ENCODE results near the gene SNW1.

Gene SNW1

GRCh38 chr14:77707724-77708408 is 53.1 kb downstream of the SNW1 start, which contains the start of the genes ALKBH1 and SLIRP:
Gene ALKBH1, minus strand, starts transcription at chr14:77708023. Its CDS starts 19 bp downstream, at chr14:77708004.
Gene SLIRP, plus strand, starts transcription at chr14:77708103. Its CDS starts 9 bp downstream, at chr14:77708112.
- WGBS (ENCODE audit: insufficient coverage): 0% methylated on average over 46 of the region's 49 CpGs
- CTCF ChIA-PET: interaction anchor here (1.3 to 1.6 kb wide), 3 partner anchors 10 to 49 kb away, joined by 3 to 4 read pairs (median 4); no protein-coding TSS in a partner anchor
- POLR2A ChIA-PET: interaction anchor here (0.5 to 0.7 kb wide), 2 partner anchors 11 to 103 kb away, joined by 3 to 5 read pairs; no protein-coding TSS in a partner anchor

GRCh38 chr14:77707355-77707723 is 53.6 kb downstream of the SNW1 start:
- Histone ChIP-seq H3K27ac (ENCODE audit: insufficient read depth in 1 of 2, low read depth in 1 of 2, low read length in 2 of 2, poor library complexity in 1 of 2, severe bottlenecking in 2 of 2) (peak overlapping the region; percentile 46 to 79), H3K27me3 (replicated peaks in 2 of 5; ENCODE audit: control insufficient read depth in 4 of 5, insufficient read depth in 5 of 5, low read length in 4 of 5) (no peaks in the 10 kb centered on the region), H3K9me3 (ENCODE audit: control extremely low read depth in 1 of 5, control insufficient read depth in 4 of 5, insufficient read depth in 2 of 5, low read depth in 1 of 5, low read length in 4 of 5) (no peaks in the 10 kb centered on the region), H3K4me1 (ENCODE audit: control extremely low read depth in 1 of 4, control insufficient read depth in 4 of 4, insufficient read depth in 4 of 4, low read length in 3 of 4) (peaks cover 15 to 28% (median 20%) of the 10 kb centered on the region in 4 experiments), H3K4me3 (ENCODE audit: control insufficient read depth in 1 of 7, extremely low read depth in 1 of 7, insufficient read depth in 4 of 7, low read depth in 2 of 7, low read length in 6 of 7) (peak overlapping the region; percentile 91 to 100 (median 99)), H3K36me3 (ENCODE audit: control insufficient read depth in 4 of 4, insufficient read depth in 4 of 4, low read length in 3 of 4) (peaks cover 12 to 36% (median 25%) of the 10 kb centered on the region in 4 experiments)
- peak in 2 of 3 donors; percentile 33 to 43 for DNase-seq
- CTCF ChIA-PET: interaction anchor here (1.3 to 1.6 kb wide), 3 partner anchors 10 to 52 kb away, joined by 4 read pairs; no protein-coding TSS in a partner anchor
- POLR2A ChIA-PET: no interaction called here
- WGBS (ENCODE audit: insufficient coverage): 0% methylated on average over 13 of the region's 14 CpGs

More at GRCh38 chr14:77707724-77708408, 53.1 kb downstream of the SNW1 start, which contains the start of the genes ALKBH1 and SLIRP:
- no peaks in the 10 kb centered on the region for H3K9me3 ChIP-seq (ENCODE audit: control extremely low read depth in 1 of 5, control insufficient read depth in 4 of 5, insufficient read depth in 2 of 5, low read depth in 1 of 5, low read length in 4 of 5)
- H3K36me3 ChIP-seq (ENCODE audit: control insufficient read depth in 4 of 4, insufficient read depth in 4 of 4, low read length in 3 of 4): peaks cover 12 to 36% (median 23%) of the 10 kb centered on the region in 4 experiments
- peak within 1 kb of the TSS; percentile 46 to 79 for H3K27ac ChIP-seq (ENCODE audit: insufficient read depth in 1 of 2, low read depth in 1 of 2, low read length in 2 of 2, poor library complexity in 1 of 2, severe bottlenecking in 2 of 2)
- peaks cover 15 to 28% (median 20%) of the 10 kb centered on the region in 4 experiments for H3K4me1 ChIP-seq (ENCODE audit: control extremely low read depth in 1 of 4, control insufficient read depth in 4 of 4, insufficient read depth in 4 of 4, low read length in 3 of 4)
- H3K4me3 ChIP-seq (ENCODE audit: control insufficient read depth in 1 of 7, extremely low read depth in 1 of 7, insufficient read depth in 4 of 7, low read depth in 2 of 7, low read length in 6 of 7): peak within 1 kb of the TSS; percentile 91 to 100 (median 99)
- DNase-seq: peak; percentile 86 to 93 (median 92)
- H3K27me3 ChIP-seq (replicated peaks in 2 of 5; ENCODE audit: control insufficient read depth in 4 of 5, insufficient read depth in 5 of 5, low read length in 4 of 5): no peaks in the 10 kb centered on the region

- CTCF ChIA-PET: no interaction called here
- Histone ChIP-seq H3K27me3 (replicated peaks in 2 of 5; ENCODE audit: control insufficient read depth in 4 of 5, insufficient read depth in 5 of 5, low read length in 4 of 5) (no peaks in the 10 kb centered on the region), H3K4me3 (ENCODE audit: control insufficient read depth in 1 of 7, extremely low read depth in 1 of 7, insufficient read depth in 4 of 7, low read depth in 2 of 7, low read length in 6 of 7) (no peak overlapping the region), H3K36me3 (ENCODE audit: control insufficient read depth in 4 of 4, insufficient read depth in 4 of 4, low read length in 3 of 4) (peaks cover 15 to 64% (median 29%) of the 10 kb centered on the region in 4 experiments), H3K4me1 (ENCODE audit: control extremely low read depth in 1 of 4, control insufficient read depth in 4 of 4, insufficient read depth in 4 of 4, low read length in 3 of 4) (no peaks in the 10 kb centered on the region), H3K9me3 (ENCODE audit: control extremely low read depth in 1 of 5, control insufficient read depth in 4 of 5, insufficient read depth in 2 of 5, low read depth in 1 of 5, low read length in 4 of 5) (no peaks in the 10 kb centered on the region), H3K27ac (ENCODE audit: insufficient read depth in 1 of 2, low read depth in 1 of 2, low read length in 2 of 2, poor library complexity in 1 of 2, severe bottlenecking in 2 of 2) (no peak overlapping the region)
- POLR2A ChIA-PET: no interaction called here
- DNase-seq: no peak
- 100% methylated on average over 1 of the region's 2 CpGs for WGBS (ENCODE audit: insufficient coverage)
Observed at GRCh38 chr14:77691259-77691658, 69.7 kb downstream of the SNW1 start.

- H3K9me3 ChIP-seq (ENCODE audit: control extremely low read depth in 1 of 5, control insufficient read depth in 4 of 5, insufficient read depth in 2 of 5, low read depth in 1 of 5, low read length in 4 of 5): no peaks in the 10 kb centered on the region
- WGBS (ENCODE audit: insufficient coverage): no CpG with 5 or more reads among the region's 1 CpG
- H3K4me1 ChIP-seq (ENCODE audit: control extremely low read depth in 1 of 4, control insufficient read depth in 4 of 4, insufficient read depth in 4 of 4, low read length in 3 of 4): no peaks in the 10 kb centered on the region
- no peaks in the 10 kb centered on the region for H3K27me3 ChIP-seq (replicated peaks in 2 of 5; ENCODE audit: control insufficient read depth in 4 of 5, insufficient read depth in 5 of 5, low read length in 4 of 5)
- POLR2A ChIA-PET: no interaction called here
- peak in 1 of 3 donors; percentile 9 for DNase-seq
- CTCF ChIA-PET: no interaction called here
- peaks cover 0 to 35% (median 14%) of the 10 kb centered on the region in 4 experiments for H3K36me3 ChIP-seq (ENCODE audit: control insufficient read depth in 4 of 4, insufficient read depth in 4 of 4, low read length in 3 of 4)
- no peak overlapping the region for H3K27ac ChIP-seq (ENCODE audit: insufficient read depth in 1 of 2, low read depth in 1 of 2, low read length in 2 of 2, poor library complexity in 1 of 2, severe bottlenecking in 2 of 2)
- no peak overlapping the region for H3K4me3 ChIP-seq (ENCODE audit: control insufficient read depth in 1 of 7, extremely low read depth in 1 of 7, insufficient read depth in 4 of 7, low read depth in 2 of 7, low read length in 6 of 7)
Observed at GRCh38 chr14:77682158-77682553, 78.8 kb downstream of the SNW1 start.

- no peaks in the 10 kb centered on the region for H3K4me1 ChIP-seq (ENCODE audit: control extremely low read depth in 1 of 4, control insufficient read depth in 4 of 4, insufficient read depth in 4 of 4, low read length in 3 of 4)
- no peaks in the 10 kb centered on the region for H3K27me3 ChIP-seq (replicated peaks in 2 of 5; ENCODE audit: control insufficient read depth in 4 of 5, insufficient read depth in 5 of 5, low read length in 4 of 5)
- peaks cover 0 to 33% (median 14%) of the 10 kb centered on the region in 4 experiments for H3K36me3 ChIP-seq (ENCODE audit: control insufficient read depth in 4 of 4, insufficient read depth in 4 of 4, low read length in 3 of 4)
- CTCF ChIA-PET: interaction anchor here (0.9 kb wide), 1 partner anchor 25 kb away, joined by 3 read pairs; no protein-coding TSS in a partner anchor
- H3K27ac ChIP-seq (ENCODE audit: insufficient read depth in 1 of 2, low read depth in 1 of 2, low read length in 2 of 2, poor library complexity in 1 of 2, severe bottlenecking in 2 of 2): no peak overlapping the region
- no peaks in the 10 kb centered on the region for H3K9me3 ChIP-seq (ENCODE audit: control extremely low read depth in 1 of 5, control insufficient read depth in 4 of 5, insufficient read depth in 2 of 5, low read depth in 1 of 5, low read length in 4 of 5)
- H3K4me3 ChIP-seq (ENCODE audit: control insufficient read depth in 1 of 7, extremely low read depth in 1 of 7, insufficient read depth in 4 of 7, low read depth in 2 of 7, low read length in 6 of 7): no peak overlapping the region
- 95% methylated on average over 7 of the region's 7 CpGs for WGBS (ENCODE audit: insufficient coverage)
- DNase-seq: no peak
- POLR2A ChIA-PET: no interaction called here
Observed at GRCh38 chr14:77681196-77682157, 79.5 kb downstream of the SNW1 start.

GRCh38 chr14:77674931-77675330 is 86.0 kb downstream of the SNW1 start:
- no peaks in the 10 kb centered on the region for H3K27me3 ChIP-seq (replicated peaks in 2 of 5; ENCODE audit: control insufficient read depth in 4 of 5, insufficient read depth in 5 of 5, low read length in 4 of 5)
- H3K4me3 ChIP-seq (ENCODE audit: control insufficient read depth in 1 of 7, extremely low read depth in 1 of 7, insufficient read depth in 4 of 7, low read depth in 2 of 7, low read length in 6 of 7): no peak overlapping the region
- POLR2A ChIA-PET: interaction anchor here (0.6 kb wide), 1 partner anchor 379 kb away, joined by 3 read pairs; no protein-coding TSS in a partner anchor
- peaks cover 9 to 47% (median 31%) of the 10 kb centered on the region in 4 experiments for H3K36me3 ChIP-seq (ENCODE audit: control insufficient read depth in 4 of 4, insufficient read depth in 4 of 4, low read length in 3 of 4)
- no peaks in the 10 kb centered on the region for H3K4me1 ChIP-seq (ENCODE audit: control extremely low read depth in 1 of 4, control insufficient read depth in 4 of 4, insufficient read depth in 4 of 4, low read length in 3 of 4)
- no peaks in the 10 kb centered on the region for H3K9me3 ChIP-seq (ENCODE audit: control extremely low read depth in 1 of 5, control insufficient read depth in 4 of 5, insufficient read depth in 2 of 5, low read depth in 1 of 5, low read length in 4 of 5)
- DNase-seq: no peak
- CTCF ChIA-PET: interaction anchor here (1.0 kb wide), 1 partner anchor 23 kb away, joined by 3 read pairs; no protein-coding TSS in a partner anchor
- WGBS (ENCODE audit: insufficient coverage): 100% methylated on average over 4 of the region's 8 CpGs
- H3K27ac ChIP-seq (ENCODE audit: insufficient read depth in 1 of 2, low read depth in 1 of 2, low read length in 2 of 2, poor library complexity in 1 of 2, severe bottlenecking in 2 of 2): no peak overlapping the region

All from common myeloid progenitor, CD34-positive (primary cell).